HepG2 (cell line): ENCODE results near the gene DSCAM. TPM values are rescaled to one million over a fixed set of nuclear protein-coding genes. Genes with fewer than 3 reads are reported as not detected.

Source experiments
- ATAC-seq: fragments of 200-7000 bp; cut with Tn5 transposase; 3 replicates; pipeline ENCODE4 v1.9.1; 2020; ENCODE audit warnings: mild to moderate bottlenecking, moderate library complexity
- BruUV-seq: library from RNA; stranded (reverse); fragments of 400-500 nt; replicated peaks from 2 replicates; lab custom pipeline; 2021; lab: Mats Ljungman, UMichigan
- CTCF ChIA-PET: fragments of 300-600 bp; formaldehyde crosslinking; extraction: SDS; loops from one replicate; lab custom pipeline; 2021; ENCODE audit warnings: low total read pairs, inconsistent platforms, low intra/inter-chr PET ratio; lab: Yijun Ruan, JAX
- POLR2A ChIA-PET: fragments of 350-600 bp; sonication (Branson Sonifier 250); formaldehyde crosslinking; loops from one replicate; lab custom pipeline; 2020; ENCODE audit warnings: antibody characterized with exemption, inconsistent platforms; lab: Yijun Ruan, JAX
- DNase-seq: peaks from one replicate; pipeline ENCODE4 v3.0.0-alpha.2; 2015; ENCODE audit warnings: low spot score
- FAIRE-seq: peaks from 3 replicates; lab custom pipeline; 2011; peaks lifted over from hg19 to GRCh38; lab: Jason Lieb, UNC
- H2AFZ ChIP-seq: one replicate; pipeline ENCODE4 v1.6.1; 2011; ENCODE audit warnings: low read length, inconsistent platforms
- H3K27ac ChIP-seq: fragments of 300-600 bp; 3 replicates; pipeline ENCODE4 v1.8.0; 2011; ENCODE audit warnings: mixed run types, mild to moderate bottlenecking, mixed read lengths, low read length, inconsistent platforms; ENCODE audit not compliant: insufficient read depth; ENCODE audit errors: extremely low read length
- H3K27me3 ChIP-seq, 2 experiments: fragments of 200-600 bp in 1 of 2; 2 replicates in 1 of 2; 3 replicates in 1 of 2; pipeline versions ENCODE4 v1.6.0 to v1.8.0; 2011; ENCODE audit warnings: low read length in 2 of 2, mild to moderate bottlenecking in 2 of 2, moderate library complexity in 2 of 2, inconsistent platforms in 1 of 2; ENCODE audit not compliant: insufficient read depth in 2 of 2, control insufficient read depth in 1 of 2
- H3K36me3 ChIP-seq, 2 experiments: fragments of 200-600 bp in 1 of 2; replicated peaks in 1 of 2; 2 replicates in 1 of 2; 3 replicates in 1 of 2; pipeline versions ENCODE4 v1.5.1 to v1.8.0; 2011; ENCODE audit warnings: low read length in 2 of 2, inconsistent platforms in 1 of 2; ENCODE audit not compliant: insufficient read depth in 2 of 2, control insufficient read depth in 1 of 2
- H3K4me1 ChIP-seq: 2 replicates; pipeline ENCODE4 v1.5.1; 2012; ENCODE audit warnings: low read length, inconsistent platforms; ENCODE audit not compliant: insufficient read depth
- H3K4me2 ChIP-seq: 2 replicates; pipeline ENCODE4 v1.6.0; 2011; ENCODE audit warnings: low read depth, low read length, inconsistent platforms
- H3K4me3 ChIP-seq, 3 experiments: fragments of 200-600 bp in 1 of 3; sonication (generic), shearing (Covaris generic) in 1 of 3; replicated peaks in 1 of 3; 2 replicates each; pipeline ENCODE4 v1.5.1; 2011 to 2016; ENCODE audit warnings: low read length in 3 of 3, inconsistent platforms in 2 of 3, low read depth in 2 of 3, mild to moderate bottlenecking in 2 of 3, control low read depth in 1 of 3, mixed read lengths in 1 of 3; ENCODE audit not compliant: insufficient read depth in 1 of 3
- H3K79me2 ChIP-seq: one replicate; pipeline ENCODE4 v1.6.1; 2011; ENCODE audit warnings: low read length, inconsistent platforms; ENCODE audit not compliant: insufficient read depth
- H3K9ac ChIP-seq: 2 replicates; pipeline ENCODE4 v1.6.0; 2011; ENCODE audit warnings: mild to moderate bottlenecking, low read depth, low read length, inconsistent platforms; ENCODE audit not compliant: insufficient read depth
- H3K9me3 ChIP-seq: 2 replicates; pipeline ENCODE4 v1.5.1; 2012; ENCODE audit warnings: mild to moderate bottlenecking, low read length
- H4K20me1 ChIP-seq: 2 replicates; pipeline ENCODE4 v1.6.0; 2011; ENCODE audit warnings: inconsistent platforms, mild to moderate bottlenecking, low read length, moderate library complexity; ENCODE audit not compliant: insufficient read depth
- DNMT1 ChIP-seq: sonication (generic); formaldehyde crosslinking; IDR thresholded peaks from 2 replicates; pipeline ENCODE4 v1.5.1; 2020; ENCODE audit warnings: mild to moderate bottlenecking, missing genetic modification reagents
- EHMT2 ChIP-seq: fragments of 200-600 bp; sonication (generic); IDR thresholded peaks from 2 replicates; pipeline ENCODE4 v1.7.0; 2017; ENCODE audit warnings: antibody characterized with exemption, low read depth, low read length, borderline replicate concordance
- MBD4 ChIP-seq: IDR thresholded peaks from 2 replicates; pipeline ENCODE4 v1.6.1; 2012; ENCODE audit warnings: low read length, inconsistent platforms, borderline replicate concordance
- TSC22D2 ChIP-seq: sonication (generic); formaldehyde crosslinking; IDR thresholded peaks from 2 replicates; pipeline ENCODE4 v1.5.1; 2020; ENCODE audit warnings: missing genetic modification reagents, mild to moderate bottlenecking, borderline replicate concordance
- ZFP36L1 ChIP-seq: sonication (generic); formaldehyde crosslinking; IDR thresholded peaks from 2 replicates; pipeline ENCODE4 v1.8.0; 2022; ENCODE audit warnings: mild to moderate bottlenecking, missing genetic modification reagents, moderate library complexity
- ZFP36L2 ChIP-seq: sonication (generic); formaldehyde crosslinking; IDR thresholded peaks from 2 replicates; pipeline ENCODE4 v1.4.0; 2020; ENCODE audit warnings: missing genetic modification reagents
- ZNF274 ChIP-seq: sonication (generic); formaldehyde crosslinking; IDR thresholded peaks from 2 replicates; pipeline ENCODE4 v1.5.1; 2020; ENCODE audit warnings: mild to moderate bottlenecking, missing genetic modification reagents
- ZNF577 ChIP-seq: sonication (generic); formaldehyde crosslinking; IDR thresholded peaks from 2 replicates; pipeline ENCODE4 v1.4.0; 2020; ENCODE audit warnings: mild to moderate bottlenecking, low read depth, missing genetic modification reagents, borderline replicate concordance
- WGBS: methylation state at CpG from one replicate; pipeline ENCODE4 v1.1.6; 2017; ENCODE audit warnings: low lambda C conversion rate; 5-methylcytosine and 5-hydroxymethylcytosine counted together
- in situ Hi-C: cut with HindIII; loops from 2 replicates; pipeline ENCODE4 v1.10.0; 2017; ENCODE audit warnings: low pct_unique_long_range_greater_than_20kb; ENCODE audit not compliant: extremely low pct_ligation_motif_present
- intact Hi-C: fragments of 100-400 bp; cut with micrococcal nuclease; formaldehyde crosslinking; loops from one replicate; pipeline ENCODE4 v1.10.0; 2022; ENCODE audit not compliant: unreplicated experiment
- polyA plus RNA-seq, 8 experiments: library from polyadenylated mRNA; depleted of rRNA in 3 of 8; stranded (reverse) in 7 of 8; unstranded in 1 of 8; fragments of >200 nt; fragmentation: Illumina TruSeq in 4 of 8; extraction: Trizol in 4 of 8; gene quantifications; 2 replicates each; pipeline versions ENCODE4 v1.2.1 to v1.2.3, GENCODE V29; 2011 to 2016; ENCODE audit warnings: low read depth in 4 of 8, missing spikeins in 1 of 8, mixed read lengths in 1 of 8; ENCODE audit not compliant: insufficient read depth in 1 of 8
- total RNA-seq, 5 experiments: library from RNA; depleted of rRNA; stranded (reverse); fragments of >200 nt; fragmentation: Illumina TruSeq; extraction: Trizol; gene quantifications; 2 replicates each; pipeline ENCODE4 v1.2.3, GENCODE V29; 2016; ENCODE audit warnings: low read depth in 1 of 5
- TF ChIP-seq, protein P1 (sequence below): sonication (generic); formaldehyde crosslinking; conservative IDR thresholded peaks from 2 replicates; pipeline ENCODE4 v1.8.1; 2023; ENCODE audit warnings: missing genetic modification reagents
- TF ChIP-seq, protein P2 (sequence below): sonication (generic); formaldehyde crosslinking; IDR thresholded peaks from 2 replicates; pipeline ENCODE4 v1.4.0; 2020; ENCODE audit warnings: missing genetic modification reagents, borderline replicate concordance
- TF ChIP-seq, protein P3 (sequence below): sonication (generic); formaldehyde crosslinking; IDR thresholded peaks from 2 replicates; pipeline ENCODE4 v1.4.0; 2020; ENCODE audit warnings: missing genetic modification reagents
- TF ChIP-seq, protein P4 (sequence below): sonication (generic); formaldehyde crosslinking; conservative IDR thresholded peaks from 2 replicates; pipeline ENCODE4 v1.4.0; 2020; ENCODE audit warnings: mild to moderate bottlenecking, missing genetic modification reagents, moderate library complexity

Gene DSCAM
- total and polyA plus RNA-seq, 2 of the 13 experiments (the other 11 are each of a cell fraction or from before 2014, with no cell fraction given), result not detected

DNA sequence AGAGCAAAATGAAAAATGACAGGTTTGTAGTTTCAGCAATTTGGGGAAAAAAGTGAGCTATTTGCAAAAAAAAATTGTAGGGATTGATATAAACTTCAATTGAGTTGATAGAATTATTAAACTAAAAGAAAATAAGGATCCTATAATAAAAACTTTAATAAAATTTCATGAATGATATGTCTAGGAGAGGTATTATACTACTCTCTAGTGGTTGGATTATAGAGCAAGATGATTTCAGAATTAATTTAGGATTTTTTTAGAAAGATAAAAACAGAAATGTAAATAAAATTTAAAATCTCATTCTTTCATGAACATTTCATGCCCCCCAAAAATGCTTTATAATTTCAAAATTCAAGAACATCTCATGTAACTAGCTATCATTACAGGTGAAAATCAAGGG, 430.4 kb downstream of the DSCAM start (continued):
- TF ChIP-seq EHMT2, result no peak

DNA sequence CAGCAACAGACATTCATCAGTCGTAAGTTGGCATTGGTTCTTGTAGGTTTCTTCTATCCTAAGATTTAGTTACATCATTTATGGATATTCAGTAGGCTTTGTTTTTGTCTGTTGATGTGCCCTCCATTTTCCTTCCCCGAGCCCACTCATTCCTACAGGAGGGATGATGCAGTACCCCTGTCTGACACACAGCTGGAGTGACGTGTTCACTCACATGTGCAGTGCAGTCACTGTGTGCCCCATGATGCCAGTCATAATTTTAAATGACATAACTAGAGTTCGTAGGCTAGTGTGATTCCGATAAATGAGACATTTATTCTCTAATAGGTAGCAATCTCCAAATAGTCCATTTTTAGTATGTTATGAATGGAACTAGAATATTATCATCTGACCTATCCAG, 438.4 kb downstream of the DSCAM start:
- Histone ChIP-seq H4K20me1 (no peaks in the 10 kb centered on the region), H3K79me2 (no peaks in the 10 kb centered on the region), H3K27ac (no peak overlapping the region), H3K9me3 (peaks cover 94% of the 10 kb centered on the region), H3K27me3 (no peaks in the 10 kb centered on the region), H3K36me3 (no peaks in the 10 kb centered on the region), H3K4me2 (no peak overlapping the region), H3K4me1 (no peaks in the 10 kb centered on the region), H2AFZ (no peak overlapping the region), H3K9ac (no peak overlapping the region), H3K4me3 (no peak overlapping the region)
- in situ Hi-C loops, result no loop called here
- CTCF ChIA-PET, result no interaction called here
- WGBS, result 3% methylated on average over 5 of the region's 5 CpGs
- BruUV-seq, result no TSS peak
- ATAC-seq, result no peak
- intact Hi-C loops, result no loop called here
- FAIRE-seq, result no peak
- no peak for DNase-seq
- POLR2A ChIA-PET, result no interaction called here
- TF ChIP-seq MBD4, result no peak
- TF ChIP-seq ZFP36L1, result no peak
- TF ChIP-seq TSC22D2 (CRISPR knock-in tag), result no peak
- TF ChIP-seq ZNF274 (CRISPR knock-in tag), result no peak
- TF ChIP-seq, protein P1, sequence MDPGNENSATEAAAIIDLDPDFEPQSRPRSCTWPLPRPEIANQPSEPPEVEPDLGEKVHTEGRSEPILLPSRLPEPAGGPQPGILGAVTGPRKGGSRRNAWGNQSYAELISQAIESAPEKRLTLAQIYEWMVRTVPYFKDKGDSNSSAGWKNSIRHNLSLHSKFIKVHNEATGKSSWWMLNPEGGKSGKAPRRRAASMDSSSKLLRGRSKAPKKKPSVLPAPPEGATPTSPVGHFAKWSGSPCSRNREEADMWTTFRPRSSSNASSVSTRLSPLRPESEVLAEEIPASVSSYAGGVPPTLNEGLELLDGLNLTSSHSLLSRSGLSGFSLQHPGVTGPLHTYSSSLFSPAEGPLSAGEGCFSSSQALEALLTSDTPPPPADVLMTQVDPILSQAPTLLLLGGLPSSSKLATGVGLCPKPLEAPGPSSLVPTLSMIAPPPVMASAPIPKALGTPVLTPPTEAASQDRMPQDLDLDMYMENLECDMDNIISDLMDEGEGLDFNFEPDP (CRISPR knock-in tag), result no peak
- TF ChIP-seq ZNF577 (CRISPR knock-in tag), result no peak
- no peak for TF ChIP-seq DNMT1
- TF ChIP-seq ZFP36L2 (CRISPR knock-in tag), result no peak
- TF ChIP-seq, protein P2, sequence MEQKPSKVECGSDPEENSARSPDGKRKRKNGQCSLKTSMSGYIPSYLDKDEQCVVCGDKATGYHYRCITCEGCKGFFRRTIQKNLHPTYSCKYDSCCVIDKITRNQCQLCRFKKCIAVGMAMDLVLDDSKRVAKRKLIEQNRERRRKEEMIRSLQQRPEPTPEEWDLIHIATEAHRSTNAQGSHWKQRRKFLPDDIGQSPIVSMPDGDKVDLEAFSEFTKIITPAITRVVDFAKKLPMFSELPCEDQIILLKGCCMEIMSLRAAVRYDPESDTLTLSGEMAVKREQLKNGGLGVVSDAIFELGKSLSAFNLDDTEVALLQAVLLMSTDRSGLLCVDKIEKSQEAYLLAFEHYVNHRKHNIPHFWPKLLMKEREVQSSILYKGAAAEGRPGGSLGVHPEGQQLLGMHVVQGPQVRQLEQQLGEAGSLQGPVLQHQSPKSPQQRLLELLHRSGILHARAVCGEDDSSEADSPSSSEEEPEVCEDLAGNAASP (CRISPR knock-in tag), result no peak
- TF ChIP-seq, protein P3, sequence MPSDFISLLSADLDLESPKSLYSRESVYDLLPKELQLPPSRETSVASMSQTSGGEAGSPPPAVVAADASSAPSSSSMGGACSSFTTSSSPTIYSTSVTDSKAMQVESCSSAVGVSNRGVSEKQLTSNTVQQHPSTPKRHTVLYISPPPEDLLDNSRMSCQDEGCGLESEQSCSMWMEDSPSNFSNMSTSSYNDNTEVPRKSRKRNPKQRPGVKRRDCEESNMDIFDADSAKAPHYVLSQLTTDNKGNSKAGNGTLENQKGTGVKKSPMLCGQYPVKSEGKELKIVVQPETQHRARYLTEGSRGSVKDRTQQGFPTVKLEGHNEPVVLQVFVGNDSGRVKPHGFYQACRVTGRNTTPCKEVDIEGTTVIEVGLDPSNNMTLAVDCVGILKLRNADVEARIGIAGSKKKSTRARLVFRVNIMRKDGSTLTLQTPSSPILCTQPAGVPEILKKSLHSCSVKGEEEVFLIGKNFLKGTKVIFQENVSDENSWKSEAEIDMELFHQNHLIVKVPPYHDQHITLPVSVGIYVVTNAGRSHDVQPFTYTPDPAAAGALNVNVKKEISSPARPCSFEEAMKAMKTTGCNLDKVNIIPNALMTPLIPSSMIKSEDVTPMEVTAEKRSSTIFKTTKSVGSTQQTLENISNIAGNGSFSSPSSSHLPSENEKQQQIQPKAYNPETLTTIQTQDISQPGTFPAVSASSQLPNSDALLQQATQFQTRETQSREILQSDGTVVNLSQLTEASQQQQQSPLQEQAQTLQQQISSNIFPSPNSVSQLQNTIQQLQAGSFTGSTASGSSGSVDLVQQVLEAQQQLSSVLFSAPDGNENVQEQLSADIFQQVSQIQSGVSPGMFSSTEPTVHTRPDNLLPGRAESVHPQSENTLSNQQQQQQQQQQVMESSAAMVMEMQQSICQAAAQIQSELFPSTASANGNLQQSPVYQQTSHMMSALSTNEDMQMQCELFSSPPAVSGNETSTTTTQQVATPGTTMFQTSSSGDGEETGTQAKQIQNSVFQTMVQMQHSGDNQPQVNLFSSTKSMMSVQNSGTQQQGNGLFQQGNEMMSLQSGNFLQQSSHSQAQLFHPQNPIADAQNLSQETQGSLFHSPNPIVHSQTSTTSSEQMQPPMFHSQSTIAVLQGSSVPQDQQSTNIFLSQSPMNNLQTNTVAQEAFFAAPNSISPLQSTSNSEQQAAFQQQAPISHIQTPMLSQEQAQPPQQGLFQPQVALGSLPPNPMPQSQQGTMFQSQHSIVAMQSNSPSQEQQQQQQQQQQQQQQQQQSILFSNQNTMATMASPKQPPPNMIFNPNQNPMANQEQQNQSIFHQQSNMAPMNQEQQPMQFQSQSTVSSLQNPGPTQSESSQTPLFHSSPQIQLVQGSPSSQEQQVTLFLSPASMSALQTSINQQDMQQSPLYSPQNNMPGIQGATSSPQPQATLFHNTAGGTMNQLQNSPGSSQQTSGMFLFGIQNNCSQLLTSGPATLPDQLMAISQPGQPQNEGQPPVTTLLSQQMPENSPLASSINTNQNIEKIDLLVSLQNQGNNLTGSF (CRISPR knock-in tag), result no peak
- TF ChIP-seq, protein P4, sequence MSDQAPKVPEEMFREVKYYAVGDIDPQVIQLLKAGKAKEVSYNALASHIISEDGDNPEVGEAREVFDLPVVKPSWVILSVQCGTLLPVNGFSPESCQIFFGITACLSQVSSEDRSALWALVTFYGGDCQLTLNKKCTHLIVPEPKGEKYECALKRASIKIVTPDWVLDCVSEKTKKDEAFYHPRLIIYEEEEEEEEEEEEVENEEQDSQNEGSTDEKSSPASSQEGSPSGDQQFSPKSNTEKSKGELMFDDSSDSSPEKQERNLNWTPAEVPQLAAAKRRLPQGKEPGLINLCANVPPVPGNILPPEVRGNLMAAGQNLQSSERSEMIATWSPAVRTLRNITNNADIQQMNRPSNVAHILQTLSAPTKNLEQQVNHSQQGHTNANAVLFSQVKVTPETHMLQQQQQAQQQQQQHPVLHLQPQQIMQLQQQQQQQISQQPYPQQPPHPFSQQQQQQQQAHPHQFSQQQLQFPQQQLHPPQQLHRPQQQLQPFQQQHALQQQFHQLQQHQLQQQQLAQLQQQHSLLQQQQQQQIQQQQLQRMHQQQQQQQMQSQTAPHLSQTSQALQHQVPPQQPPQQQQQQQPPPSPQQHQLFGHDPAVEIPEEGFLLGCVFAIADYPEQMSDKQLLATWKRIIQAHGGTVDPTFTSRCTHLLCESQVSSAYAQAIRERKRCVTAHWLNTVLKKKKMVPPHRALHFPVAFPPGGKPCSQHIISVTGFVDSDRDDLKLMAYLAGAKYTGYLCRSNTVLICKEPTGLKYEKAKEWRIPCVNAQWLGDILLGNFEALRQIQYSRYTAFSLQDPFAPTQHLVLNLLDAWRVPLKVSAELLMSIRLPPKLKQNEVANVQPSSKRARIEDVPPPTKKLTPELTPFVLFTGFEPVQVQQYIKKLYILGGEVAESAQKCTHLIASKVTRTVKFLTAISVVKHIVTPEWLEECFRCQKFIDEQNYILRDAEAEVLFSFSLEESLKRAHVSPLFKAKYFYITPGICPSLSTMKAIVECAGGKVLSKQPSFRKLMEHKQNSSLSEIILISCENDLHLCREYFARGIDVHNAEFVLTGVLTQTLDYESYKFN (CRISPR knock-in tag), result no peak
